ENCODE data around the gene NKPD1.

Gene NKPD1

DNA sequence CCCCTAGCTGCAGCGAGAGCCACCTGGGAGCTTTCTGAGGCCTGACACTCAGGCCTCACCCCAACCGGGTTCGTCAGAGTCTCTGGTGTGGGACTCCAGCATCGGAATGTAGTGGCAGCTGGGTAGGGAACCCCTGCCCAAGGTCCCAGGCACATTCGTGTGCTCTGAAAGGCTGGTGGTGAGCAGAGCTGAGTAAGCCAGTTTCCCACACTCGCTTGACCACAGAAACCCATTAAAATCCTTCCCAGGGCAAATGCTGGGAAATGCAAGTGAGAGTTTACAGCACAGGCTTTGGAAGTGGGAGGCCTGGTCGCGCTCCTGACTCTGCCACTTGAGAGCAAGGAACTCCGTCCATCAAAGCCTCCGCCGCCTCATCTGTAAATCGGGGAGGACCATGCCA, 13.0 kb upstream of the NKPD1 start:
- DNase-seq: no peak

DNA sequence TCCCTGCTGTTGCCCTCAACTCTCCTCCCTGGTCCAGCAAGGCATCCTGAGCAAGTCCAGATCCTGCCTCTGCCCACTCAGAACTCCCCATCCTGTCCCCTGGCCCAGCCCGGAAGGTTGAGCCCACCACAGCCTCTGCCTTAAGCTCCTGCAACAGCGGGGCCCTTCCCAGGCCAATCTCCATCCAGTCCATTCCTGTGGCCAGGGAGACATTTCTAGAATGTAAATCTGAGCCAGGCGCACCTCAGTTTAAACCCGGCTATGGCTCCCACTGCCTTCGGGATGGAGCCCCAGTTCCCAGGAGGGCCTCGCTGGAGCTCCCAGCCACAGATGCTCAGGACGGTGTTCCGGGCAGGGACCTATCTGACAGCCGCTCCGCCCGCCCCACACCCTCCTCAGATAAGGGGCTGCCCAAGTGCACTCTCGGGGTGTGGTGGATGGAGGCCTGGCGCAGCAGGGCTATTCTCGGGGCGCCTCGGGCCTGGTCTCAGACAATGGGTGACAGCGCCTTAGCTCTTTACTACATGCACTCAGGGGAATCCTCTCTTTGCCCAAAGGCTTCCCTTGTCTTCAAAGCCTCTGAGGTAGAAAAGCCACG, 11.9 kb upstream of the NKPD1 start:
- no peak for DNase-seq

DNA sequence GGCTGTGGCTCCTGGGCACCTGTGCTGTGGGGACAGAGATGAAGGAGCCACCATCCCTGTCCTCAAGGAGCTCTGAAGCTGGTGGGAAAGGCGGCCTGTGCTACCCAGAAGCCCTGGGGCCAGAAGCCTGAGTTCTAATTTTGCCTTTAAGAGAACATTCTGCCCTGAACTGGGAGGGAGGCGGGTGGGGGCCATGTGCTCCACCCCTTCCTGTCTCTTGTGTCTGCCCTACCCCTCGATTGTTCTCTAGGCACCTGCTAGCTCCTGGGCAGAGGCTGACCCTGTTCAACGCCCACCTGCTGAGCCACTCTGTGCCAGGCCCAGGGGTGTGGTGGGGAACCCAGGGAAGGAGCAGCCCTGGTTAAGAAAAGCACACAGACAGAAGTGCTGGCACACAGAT, 11.4 kb upstream of the NKPD1 start:
- DNase-seq: peak; percentile 10

DNA sequence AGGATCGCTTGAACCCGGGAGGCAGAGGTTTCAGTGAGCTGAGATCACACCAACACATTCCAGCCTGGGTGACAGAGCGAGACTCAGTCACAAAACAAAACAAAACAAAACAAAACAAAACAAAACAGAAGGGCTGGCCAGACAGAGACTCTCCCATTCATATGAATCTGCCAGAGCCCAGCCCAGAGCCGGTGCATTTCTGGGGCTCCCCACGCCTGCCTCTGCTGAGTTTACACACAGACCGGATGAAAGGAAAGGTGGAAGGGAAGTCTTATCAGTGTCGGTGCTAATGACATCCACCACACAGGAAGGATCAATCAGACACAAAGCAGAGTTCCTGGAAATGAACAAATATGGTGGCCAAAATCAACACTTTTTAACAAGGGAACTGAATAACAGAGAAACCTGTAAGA, 10.4 kb upstream of the NKPD1 start:
- peak; percentile 51 for DNase-seq

DNA sequence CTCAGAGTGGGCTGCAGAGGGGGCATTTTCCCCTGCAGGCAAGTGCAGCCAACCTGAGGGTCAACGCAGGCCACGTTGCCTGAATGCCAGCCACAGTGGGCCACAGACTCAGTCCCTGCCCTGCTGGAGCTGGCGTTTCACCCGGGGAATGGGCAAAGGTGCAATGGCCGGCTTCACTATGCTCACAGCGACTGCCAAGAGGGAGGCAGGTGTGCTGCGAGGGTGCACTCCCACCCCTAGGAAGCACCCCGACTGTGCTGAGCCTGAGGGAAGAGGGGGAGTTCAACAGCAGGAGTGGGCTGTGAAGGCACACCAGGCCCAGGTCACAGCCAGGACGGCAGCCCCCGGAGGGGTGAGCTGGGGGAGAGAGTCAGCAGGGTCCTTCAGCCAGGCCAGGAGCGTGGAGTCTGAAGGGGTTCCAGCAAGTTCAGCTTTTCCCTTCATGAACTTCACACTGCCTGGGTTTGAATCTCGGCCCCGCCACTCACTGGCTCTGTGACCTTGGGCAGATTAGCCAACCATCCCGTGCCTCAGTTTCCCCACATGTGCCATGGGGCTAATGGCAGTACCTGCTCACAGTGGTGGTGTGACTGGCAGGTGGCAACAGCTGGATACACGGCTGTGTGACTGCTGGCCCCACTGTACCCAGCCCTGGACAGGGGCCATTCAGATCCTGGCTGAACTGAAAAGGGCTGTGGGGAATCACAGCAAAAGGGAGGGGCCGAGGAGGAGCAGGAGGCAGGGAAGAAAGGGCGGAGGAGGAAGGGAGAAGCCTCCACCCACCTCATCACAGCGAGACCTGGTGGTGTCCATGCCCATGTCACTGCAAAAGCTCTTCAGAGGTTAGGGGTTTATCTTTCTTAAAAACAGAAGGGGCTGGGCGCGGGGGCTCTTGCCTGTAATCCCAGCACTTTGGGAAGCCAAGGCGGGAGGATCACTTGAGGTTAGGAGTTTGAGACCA, 9.6 kb upstream of the NKPD1 start:
- no peak for DNase-seq

DNA sequence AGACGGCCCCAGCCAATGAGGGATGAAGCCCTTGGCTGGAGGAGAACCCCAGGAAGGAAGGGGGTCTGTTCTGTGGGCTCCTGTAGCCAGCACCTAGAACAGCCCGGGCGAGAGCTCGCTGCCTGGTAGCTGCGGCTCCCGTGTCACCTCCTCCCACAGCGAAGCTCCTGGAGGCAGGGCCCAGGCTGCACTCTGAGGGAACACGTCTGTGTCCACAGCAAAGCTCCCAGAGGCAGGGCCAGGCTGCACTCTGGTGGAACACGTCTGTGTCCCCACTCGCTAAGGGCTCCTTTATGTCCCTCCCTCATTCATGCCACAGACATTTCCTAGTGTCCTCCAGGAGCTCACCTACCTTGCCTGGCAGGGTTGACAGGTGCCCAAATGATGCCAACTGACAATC, 8.8 kb upstream of the NKPD1 start:
- no peak for DNase-seq

DNA sequence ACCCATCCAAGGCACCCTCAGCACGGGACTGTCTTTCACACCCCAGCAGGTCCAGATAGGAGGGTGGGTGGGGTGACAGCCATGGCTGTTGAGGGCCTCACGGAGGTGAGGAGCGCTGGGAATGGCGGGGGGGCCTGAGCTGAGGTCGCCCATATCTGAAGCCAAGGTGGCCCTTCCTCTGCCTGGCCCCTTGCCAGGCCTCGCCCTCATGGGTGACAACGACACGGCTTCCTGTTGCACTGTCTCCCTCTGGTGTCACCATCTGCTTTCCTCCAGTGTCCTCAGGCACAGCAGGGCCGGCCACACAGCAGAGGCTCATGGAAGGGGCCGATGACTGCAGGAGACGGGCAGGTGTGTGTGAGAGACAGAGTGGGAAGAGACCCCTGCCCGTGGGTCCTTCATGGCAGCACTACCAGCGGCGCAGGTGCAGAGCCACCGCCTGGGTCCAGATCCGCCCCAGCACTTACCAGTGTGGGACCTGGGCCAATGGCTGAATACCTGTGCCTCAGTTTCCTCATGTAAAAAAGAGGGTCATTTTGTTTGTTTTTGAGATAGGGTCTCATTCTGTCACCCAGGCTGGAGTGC, 8.1 kb upstream of the NKPD1 start:
- DNase-seq: no peak

DNA sequence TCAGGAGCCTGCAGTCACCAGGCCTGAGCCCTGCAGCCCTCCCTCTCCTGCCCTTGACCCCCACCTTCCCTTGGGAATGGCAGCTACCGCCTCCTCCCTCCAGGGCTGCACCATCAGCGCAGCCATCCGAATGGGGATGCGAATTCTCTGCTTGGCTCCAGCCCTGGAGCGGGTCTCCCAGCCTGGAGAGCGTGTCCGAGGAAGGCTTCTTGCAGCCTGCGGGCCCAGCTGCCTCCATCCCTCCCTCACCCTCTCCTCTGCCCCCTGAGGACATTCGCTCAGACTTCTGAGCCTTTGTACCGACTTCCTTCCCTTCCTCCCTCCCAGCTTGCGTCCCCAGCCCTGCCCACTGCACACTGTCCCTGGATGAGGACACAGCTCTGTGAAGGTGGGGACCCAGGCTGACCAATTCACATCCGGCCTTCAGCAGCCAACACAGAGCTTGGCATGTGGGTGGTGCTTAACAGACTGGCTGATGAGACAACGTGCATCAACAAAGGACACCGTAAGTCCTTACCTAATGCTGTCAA, 6.0 kb upstream of the NKPD1 start:
- no peak for DNase-seq

DNA sequence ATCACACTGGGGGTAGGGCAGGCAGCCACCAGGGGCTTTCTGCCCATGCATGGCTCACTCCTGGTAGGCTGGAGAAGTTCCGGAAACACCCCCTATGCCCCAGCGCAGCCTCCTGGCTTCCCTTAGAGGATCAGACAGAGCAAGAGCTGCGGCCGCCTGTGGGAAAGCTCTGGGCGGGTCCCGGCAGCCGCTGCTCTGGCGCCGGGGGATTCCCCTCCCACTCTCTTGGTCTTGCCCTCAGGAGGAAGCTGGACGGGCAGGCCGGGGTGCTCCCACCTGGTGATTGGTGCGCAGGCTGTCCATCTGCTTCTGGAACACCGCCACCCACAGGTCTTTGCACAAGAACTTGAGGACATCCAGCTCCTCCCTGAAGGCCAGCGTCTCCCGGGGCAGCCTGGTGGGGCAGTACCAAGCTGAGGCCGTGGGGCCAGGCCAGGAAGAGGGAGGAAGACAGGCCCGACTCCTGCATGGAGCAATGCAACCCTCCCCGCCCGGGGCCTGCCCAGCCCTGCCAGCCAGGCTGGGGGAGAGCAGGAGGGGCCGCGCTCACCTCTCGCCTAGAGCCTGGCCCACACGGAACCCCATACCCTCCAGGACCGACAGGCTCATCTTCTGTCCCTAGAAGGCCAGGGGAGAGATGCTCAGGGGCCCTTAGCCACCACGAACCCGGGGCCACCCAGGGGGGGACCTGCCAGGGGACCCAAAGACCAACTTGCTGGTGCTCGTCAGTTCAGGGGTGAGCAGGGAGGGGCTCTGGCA, 4.0 kb upstream of the NKPD1 start:
- peak; percentile 49 for DNase-seq

DNA sequence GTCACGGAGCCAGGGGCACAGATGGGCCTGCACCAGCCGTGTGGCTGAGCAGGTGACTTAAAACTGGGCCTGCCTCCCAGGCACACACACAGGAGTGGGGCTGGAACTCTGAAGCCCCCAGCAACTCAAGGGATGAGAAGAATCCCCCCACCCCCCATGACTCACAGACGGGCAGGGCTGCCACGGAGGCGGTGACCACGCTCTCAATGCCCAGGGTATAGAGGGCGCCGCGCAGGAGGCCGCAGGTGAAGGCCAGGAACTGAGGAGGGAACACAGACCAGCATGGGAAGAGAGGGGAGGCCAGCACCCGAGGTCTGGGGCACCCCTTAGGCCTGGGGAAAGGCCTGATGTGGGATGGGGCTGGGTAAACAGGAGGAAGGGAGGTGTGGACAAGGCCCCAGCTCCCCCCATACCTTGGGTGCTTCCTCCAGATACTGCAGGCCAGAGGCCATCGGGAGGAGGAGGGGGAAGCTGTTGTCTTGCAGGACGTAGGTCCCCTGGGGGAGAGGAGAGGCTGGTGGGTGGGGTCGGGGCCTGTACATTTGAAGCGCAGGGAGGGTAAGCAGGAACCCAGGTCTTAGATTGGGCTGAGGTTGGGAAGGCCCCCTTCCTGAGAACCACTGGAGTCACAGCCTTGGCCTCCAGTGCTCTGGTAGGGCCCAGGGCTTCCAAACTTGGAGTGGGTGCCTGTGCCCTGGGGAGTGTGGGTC, 3.1 kb upstream of the NKPD1 start:
- DNase-seq: no peak

DNA sequence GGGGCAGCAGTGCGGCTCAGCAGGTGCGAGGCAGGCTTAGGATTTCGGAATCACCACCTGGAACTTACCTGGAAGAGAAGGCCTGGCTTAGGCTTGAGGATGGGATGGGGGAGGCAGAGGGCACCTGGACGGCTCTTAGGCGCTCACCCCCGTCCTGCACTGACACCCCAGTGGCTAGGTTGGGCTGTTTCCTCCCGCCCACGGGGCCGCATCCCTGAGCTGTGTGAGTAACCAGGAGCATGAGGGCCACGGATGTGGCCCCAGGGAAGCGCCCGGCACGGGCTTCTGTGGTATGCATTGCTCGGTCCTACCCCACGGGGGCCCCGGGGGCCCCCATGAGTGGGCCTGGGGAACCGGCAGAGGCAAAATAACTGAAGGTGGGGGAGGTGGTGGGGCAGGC, 2.4 kb upstream of the NKPD1 start:
- no peak for DNase-seq

DNA sequence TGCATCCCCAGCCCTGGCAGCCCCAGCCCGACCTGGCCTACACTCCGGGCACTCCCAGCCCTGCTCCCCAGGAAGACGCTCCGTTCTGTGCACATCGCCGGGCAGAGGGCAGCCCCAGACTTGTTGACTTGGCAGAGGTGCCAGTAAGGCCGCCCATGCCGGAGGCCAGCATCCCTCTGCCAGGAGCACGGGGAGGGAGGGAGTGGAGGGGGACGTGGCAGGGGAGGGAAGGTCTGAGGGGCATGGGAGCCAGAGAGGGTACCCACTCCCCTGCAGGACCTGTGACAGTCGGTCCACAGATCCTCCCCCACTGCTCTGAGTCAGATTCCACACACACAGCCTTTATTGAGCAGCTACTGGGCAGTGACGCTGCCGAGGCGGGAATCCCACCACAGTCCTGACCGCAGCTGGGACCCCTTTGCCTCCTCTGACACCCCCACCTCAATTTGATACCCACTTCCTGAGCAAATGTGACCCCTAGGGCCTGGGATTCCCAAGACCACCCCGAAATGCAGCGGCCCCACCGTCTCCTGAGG, 1.9 kb upstream of the NKPD1 start:
- DNase-seq: no peak

DNA sequence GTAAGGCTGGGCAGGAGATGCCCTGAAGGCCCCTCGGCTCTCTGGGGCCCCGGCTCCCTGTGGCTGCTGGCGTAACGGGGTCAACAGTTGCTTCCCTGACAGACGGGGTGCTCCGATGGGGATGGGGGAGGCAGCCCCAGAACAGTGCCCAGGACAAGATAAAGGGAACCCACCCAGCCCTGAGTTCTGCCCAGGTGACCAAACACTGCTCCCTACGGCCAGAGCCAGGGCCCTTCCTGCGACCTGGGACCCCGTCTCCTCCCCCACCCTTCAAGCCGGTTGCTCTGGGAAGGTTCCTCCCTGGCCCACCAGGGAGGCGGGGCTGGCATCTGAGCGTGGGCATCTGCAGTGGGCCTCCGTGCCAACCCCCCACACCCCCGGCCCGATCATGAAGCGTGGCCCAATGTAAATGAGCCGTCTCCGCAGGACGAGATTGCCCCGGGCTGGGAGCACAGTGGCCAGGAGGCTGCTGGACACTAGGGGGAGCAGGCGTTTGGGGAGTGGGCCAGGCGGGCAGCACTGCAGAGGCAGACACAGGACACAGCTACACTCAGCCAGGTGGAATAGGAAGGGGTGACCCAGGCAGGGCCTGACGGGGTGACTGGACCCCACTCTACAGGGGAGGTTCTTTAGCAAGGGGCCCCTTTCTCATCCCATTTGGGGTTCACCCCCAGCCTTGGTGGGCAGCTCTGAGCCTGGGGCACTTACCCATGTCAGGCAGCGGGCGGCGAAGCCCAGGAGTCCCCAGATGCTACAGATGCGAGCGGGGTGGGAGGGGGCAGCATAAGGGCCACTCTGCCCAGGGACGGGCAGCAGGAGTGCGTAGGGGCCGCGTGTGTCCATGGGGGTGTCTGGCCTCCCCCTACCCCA, 1.2 kb upstream of the NKPD1 start:
- DNase-seq: no peak

DNA sequence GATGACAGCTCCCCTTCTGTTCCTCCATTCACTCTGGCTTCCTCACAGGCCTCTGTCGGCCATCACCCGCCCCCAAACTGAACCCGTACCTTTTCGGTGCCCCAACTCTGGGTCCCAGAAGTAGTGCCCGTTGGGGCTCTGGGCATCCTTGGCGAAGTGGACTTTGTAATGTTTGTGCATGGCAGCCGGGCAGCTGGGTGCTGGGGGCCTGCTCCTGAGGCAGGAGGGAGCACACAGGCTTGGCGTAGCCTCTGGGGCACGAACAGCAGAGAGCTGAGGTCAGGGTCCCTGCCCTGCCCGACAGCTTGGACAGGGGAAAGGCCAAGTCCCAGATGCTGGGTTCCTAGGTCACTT, 834 bp downstream of the NKPD1 start:
- no peak for DNase-seq

DNA sequence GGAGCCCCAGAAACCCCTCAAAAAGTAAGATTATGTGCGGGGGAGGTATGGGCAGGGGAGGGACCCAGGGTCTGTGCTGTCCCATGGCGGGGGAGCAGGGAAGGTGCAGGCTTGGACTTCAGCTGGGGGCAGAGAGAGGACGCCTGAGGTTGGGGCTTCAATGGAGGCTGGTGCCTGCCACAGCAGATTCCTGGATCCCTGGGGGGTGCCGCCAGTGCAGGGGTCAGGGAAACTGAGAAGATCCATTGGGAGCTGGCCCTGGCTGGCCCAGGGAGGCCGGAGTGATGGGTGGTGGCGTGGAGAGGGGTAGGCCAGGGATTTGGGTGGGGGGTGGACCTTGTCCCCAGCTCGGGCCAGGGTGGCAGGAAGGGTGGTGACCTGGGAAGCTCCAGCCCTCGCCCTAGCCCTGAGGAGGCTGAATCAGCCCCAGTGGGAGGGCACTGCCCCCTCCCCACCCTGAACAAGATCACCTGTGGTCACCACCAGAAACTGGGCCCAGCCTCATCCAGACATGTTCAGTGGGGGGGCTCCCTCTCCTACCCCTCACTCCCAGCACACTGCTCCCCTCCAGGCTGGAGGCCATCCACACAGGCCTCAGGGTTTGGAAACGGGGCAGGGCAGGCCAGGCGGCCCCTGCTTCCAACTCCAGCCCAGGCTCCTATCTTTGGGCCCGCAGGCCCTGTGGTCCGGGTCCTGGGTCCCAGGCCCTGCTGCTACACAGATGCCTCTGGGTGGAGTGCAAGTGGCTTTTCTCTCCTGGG, 1.4 kb downstream of the NKPD1 start:
- no peak for DNase-seq

DNA sequence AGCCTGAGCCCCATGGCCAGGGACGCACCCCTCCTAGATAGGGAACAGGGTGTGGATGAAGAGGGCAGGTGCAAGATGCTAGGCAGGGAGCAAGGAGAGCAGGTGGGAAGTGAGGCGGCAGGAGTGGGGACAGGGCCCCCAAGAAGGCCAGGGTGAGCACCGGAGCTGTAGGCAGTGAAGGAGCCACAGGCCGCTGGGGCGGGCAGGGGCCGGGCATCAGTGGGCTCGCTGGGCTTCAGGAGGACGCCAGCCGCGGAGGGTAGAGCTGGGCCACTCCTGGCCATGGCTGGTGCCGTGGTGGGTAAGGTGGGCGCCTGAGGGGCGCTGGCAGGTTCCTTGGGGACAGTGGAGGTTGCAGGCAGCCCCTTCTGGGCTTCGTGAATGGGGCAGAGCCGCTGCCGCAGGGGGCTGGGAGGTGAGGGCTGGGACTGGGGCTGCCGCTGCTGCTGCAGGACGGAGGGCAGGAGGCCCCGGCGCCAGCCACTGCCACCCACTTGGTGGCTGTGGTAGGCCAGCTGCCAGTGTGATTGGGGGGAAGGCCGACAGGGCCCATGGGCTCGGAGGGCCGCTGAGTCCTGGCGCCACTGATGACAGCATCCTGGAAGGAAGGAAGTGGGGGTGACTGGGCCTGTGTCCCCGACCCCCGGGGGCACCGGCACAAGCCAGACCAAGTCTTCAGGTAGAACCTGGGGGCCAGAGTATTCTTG, 2.1 kb downstream of the NKPD1 start:
- DNase-seq: no peak

DNA sequence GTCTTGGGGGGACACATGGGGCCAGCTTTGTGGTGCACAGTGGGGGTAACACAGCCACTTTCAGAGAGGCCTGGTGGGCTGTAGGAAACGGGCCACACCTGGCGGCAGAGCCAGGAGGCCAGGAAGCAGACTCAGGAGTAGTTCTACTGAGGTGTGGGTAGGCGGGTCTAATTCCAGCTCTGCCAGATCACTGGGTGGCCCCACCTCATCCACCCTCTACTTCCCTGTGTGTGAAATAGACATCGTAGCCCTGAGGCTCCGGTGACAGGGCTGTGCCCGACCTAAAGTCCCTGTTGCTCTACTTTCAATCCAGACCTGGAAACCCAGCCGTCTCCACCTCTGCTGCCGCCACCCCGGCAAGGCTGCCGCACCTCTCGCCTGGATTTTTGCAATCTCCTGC, 4.0 kb downstream of the NKPD1 start:
- no peak for DNase-seq

DNA sequence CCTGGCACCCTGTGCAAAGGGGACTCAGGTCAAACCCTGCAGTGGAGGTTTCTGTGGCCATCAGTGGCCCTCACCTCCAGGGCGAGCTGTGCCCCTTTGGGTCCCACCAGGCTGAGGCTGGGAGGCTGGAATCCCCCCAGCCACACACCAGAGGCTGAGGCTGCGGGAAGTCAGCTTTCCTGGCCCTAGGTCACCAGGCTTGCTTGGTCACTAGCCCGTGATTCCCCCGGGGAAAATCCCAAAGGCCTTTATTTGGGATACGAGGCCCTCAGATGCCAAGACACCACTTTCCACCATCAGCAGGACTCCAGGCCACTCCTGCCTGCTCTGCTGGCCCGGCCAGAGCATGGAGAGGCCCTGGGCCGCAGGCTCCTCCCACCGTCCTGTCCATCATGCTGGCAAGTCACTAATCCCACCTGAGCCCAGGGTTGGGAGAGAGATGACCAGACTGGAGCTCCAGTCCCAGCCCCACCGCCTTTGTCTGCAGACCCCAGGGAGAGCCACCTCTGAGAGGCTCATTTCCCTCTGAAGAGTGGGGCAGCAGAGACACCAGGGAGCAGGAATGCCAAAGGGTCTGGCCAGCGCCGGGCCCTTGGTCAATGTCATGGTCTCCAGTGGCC, 4.7 kb downstream of the NKPD1 start:
- no peak for DNase-seq
